Ectodermal cell (in vitro differentiated cells): ENCODE data around the gene NKPD1.
"Not testable (repeated sequence)": the region's sequence is repeated elsewhere in the genome, so short reads cannot be mapped to it uniquely, and the experiment has no call there.

Experiments
- H3K27ac ChIP-seq: 2 replicates; pipeline ENCODE4 v1.7.0; 2013; ENCODE audit warnings: mild to moderate bottlenecking, low read depth, low read length; ENCODE audit not compliant: insufficient read depth, poor library complexity, severe bottlenecking
- H3K27me3 ChIP-seq: 2 replicates; pipeline ENCODE4 v1.7.0; 2013; ENCODE audit warnings: mild to moderate bottlenecking, low read length; ENCODE audit not compliant: insufficient read depth, control insufficient read depth, poor library complexity, severe bottlenecking
- H3K36me3 ChIP-seq: one replicate; pipeline ENCODE4 v1.7.0; 2013; ENCODE audit warnings: low read length; ENCODE audit not compliant: control insufficient read depth, insufficient read depth
- H3K4me1 ChIP-seq: one replicate; pipeline ENCODE4 v1.7.0; 2013; ENCODE audit warnings: low read length; ENCODE audit not compliant: control insufficient read depth, insufficient read depth
- H3K4me3 ChIP-seq: 2 replicates; pipeline ENCODE4 v1.7.0; 2013; ENCODE audit warnings: low read depth, low read length, control low read depth; ENCODE audit not compliant: insufficient read depth
- H3K9me3 ChIP-seq: 2 replicates; pipeline ENCODE4 v1.7.0; 2013; ENCODE audit warnings: mild to moderate bottlenecking, low read length, moderate library complexity; ENCODE audit not compliant: control insufficient read depth
- WGBS, 2 experiments: methylation state at CpG; one replicate each; pipeline ENCODE4 v1.1.7; 2013; ENCODE audit warnings: missing lambda C conversion rate in 2 of 2; 5-methylcytosine and 5-hydroxymethylcytosine counted together

Gene NKPD1

GRCh38 chr19:45128146-45128545, 32.6 kb downstream of the NKPD1 start:
- H3K36me3 ChIP-seq: no peaks in the 10 kb centered on the region
- WGBS, 2 experiments: 84 to 87% methylated on average over 4 to 5 of the region's 5 CpGs
- H3K4me3 ChIP-seq: no peak overlapping the region
- H3K27me3 ChIP-seq: no peaks in the 10 kb centered on the region
- H3K4me1 ChIP-seq: peaks cover 8% of the 10 kb centered on the region
- no peaks in the 10 kb centered on the region for H3K9me3 ChIP-seq
- H3K27ac ChIP-seq: no peak overlapping the region

DNA sequence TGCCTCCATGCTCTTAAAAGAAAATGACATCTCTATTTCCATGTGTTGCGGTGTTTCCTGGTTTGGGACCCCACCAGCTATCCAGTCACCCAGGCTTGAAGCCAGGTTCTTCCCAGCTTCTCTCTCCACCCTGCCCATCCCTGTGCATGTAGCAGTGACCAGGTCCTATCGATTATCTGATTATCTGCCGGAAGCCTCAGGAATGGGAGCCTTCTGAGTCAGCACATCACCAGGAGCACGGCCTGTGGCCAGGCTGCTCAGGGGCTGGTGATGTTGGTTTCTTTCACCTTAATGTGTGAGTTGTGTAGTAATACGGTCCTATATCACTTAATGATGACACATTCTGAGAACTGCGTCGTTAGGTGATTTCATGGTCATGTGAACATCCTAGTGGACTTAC, 34.1 kb downstream of the NKPD1 start:
- H3K4me1 ChIP-seq: peaks cover 8% of the 10 kb centered on the region
- WGBS, 2 experiments: 88 to 89% methylated on average over 7 of the region's 7 CpGs
- no peaks in the 10 kb centered on the region for H3K36me3 ChIP-seq
- H3K27me3 ChIP-seq: no peaks in the 10 kb centered on the region
- H3K9me3 ChIP-seq: no peaks in the 10 kb centered on the region
- no peak overlapping the region for H3K4me3 ChIP-seq
- no peak overlapping the region for H3K27ac ChIP-seq

- 64 to 65% methylated on average over 12 of the region's 12 CpGs for WGBS, 2 experiments
- H3K27ac ChIP-seq: no peak overlapping the region
- H3K27me3 ChIP-seq: no peaks in the 10 kb centered on the region
- H3K36me3 ChIP-seq: no peaks in the 10 kb centered on the region
- no peaks in the 10 kb centered on the region for H3K9me3 ChIP-seq
- H3K4me3 ChIP-seq: no peak overlapping the region
- H3K4me1 ChIP-seq: peaks cover 7% of the 10 kb centered on the region
Measured at GRCh38 chr19:45125975-45126493, 34.7 kb downstream of the NKPD1 start.

DNA sequence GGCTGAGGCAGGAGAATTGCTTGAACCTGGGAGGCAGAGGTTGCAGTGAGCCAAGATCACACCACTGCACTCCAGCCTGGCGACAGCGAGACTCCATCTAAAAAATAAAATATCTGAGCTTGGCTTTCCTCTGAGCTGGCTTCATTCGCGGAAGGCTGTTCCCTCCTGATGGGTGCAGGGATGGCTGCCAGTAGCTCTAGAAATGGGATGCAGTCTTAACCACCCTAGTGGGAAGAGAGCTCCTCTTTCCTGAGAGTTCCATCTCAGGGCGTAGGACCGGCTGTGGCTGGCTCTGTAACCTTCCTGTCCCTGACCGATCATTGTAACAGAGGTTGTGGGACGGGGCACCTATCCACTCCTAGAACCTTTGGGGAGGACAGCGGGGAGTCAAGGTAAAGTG, 35.4 kb downstream of the NKPD1 start:
- Histone ChIP-seq H3K36me3 (no peaks in the 10 kb centered on the region), H3K27ac (no peak overlapping the region), H3K4me1 (no peaks in the 10 kb centered on the region), H3K4me3 (no peak overlapping the region), H3K9me3 (no peaks in the 10 kb centered on the region), H3K27me3 (no peaks in the 10 kb centered on the region)
- WGBS, 2 experiments: 89 to 92% methylated on average over 9 of the region's 9 CpGs

DNA sequence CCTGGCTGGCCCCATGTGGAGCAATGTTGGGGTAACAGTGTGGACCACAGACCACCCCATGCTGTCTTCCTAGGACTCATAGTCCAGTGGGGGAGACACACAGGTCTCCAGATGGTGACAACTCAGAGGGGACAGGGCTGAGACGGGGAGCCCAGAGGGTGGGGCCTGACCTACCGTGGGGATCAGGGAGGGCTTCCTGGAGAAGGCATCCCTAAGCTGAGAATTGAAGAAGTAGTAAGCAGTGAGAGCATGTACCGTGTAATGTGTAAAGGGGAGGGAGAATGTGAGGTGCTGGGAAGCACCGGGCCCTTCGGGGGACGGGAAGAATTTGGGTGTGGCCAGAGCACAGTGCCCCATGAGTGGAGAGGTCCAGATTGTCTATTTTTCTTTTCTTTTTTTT, 36.8 kb downstream of the NKPD1 start:
- no peaks in the 10 kb centered on the region for H3K9me3 ChIP-seq
- 92 to 93% methylated on average over 6 of the region's 6 CpGs for WGBS, 2 experiments
- no peak overlapping the region for H3K27ac ChIP-seq
- no peaks in the 10 kb centered on the region for H3K27me3 ChIP-seq
- no peaks in the 10 kb centered on the region for H3K36me3 ChIP-seq
- no peak overlapping the region for H3K4me3 ChIP-seq
- no peaks in the 10 kb centered on the region for H3K4me1 ChIP-seq

GRCh38 chr19:45123440-45123850, 37.3 kb downstream of the NKPD1 start:
- H3K9me3 ChIP-seq: no peaks in the 10 kb centered on the region
- no peak overlapping the region for H3K27ac ChIP-seq
- no peaks in the 10 kb centered on the region for H3K4me1 ChIP-seq
- no peaks in the 10 kb centered on the region for H3K36me3 ChIP-seq
- H3K27me3 ChIP-seq: no peaks in the 10 kb centered on the region
- H3K4me3 ChIP-seq: no peak overlapping the region
- WGBS, 2 experiments: 93 to 95% methylated on average over 9 of the region's 9 CpGs

- no peak overlapping the region for H3K4me3 ChIP-seq
- peaks cover 4% of the 10 kb centered on the region for H3K4me1 ChIP-seq
- H3K9me3 ChIP-seq: no peaks in the 10 kb centered on the region
- no peaks in the 10 kb centered on the region for H3K36me3 ChIP-seq
- 89 to 93% methylated on average over 6 of the region's 6 CpGs for WGBS, 2 experiments
- no peak overlapping the region for H3K27ac ChIP-seq
- H3K27me3 ChIP-seq: no peaks in the 10 kb centered on the region
Measured at GRCh38 chr19:45122832-45123231, 38.0 kb downstream of the NKPD1 start.

DNA sequence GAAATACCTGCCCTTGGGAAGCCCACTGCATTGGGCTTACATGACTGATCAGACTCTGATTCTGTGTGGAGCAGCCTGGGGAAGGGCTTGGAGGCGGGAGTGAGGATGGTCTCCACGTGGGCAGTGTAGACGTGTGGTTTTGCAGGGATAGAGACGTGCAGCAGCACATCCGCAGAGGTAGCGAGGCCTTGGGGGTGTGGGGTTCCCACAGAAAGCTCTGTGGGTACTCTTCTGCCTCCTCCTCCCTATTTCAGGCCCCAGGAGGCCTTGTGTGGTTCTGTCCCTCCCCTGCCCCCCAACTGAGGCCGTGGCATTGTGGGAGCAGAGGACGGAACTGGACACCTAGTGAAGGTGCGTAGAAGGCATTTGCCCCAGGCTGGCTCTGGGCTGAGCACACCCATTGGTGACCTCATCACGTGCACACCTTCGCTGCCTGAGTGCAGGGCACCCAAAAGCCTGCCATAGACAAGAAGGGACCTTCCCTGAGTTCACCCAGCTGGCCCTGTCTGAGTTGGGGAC, 38.9 kb downstream of the NKPD1 start:
- H3K9me3 ChIP-seq: no peaks in the 10 kb centered on the region
- no peaks in the 10 kb centered on the region for H3K36me3 ChIP-seq
- WGBS, 2 experiments: 91 to 92% methylated on average over 11 of the region's 11 CpGs
- peaks cover 14% of the 10 kb centered on the region for H3K4me1 ChIP-seq
- no peak overlapping the region for H3K4me3 ChIP-seq
- H3K27me3 ChIP-seq: no peaks in the 10 kb centered on the region
- H3K27ac ChIP-seq: no peak overlapping the region

DNA sequence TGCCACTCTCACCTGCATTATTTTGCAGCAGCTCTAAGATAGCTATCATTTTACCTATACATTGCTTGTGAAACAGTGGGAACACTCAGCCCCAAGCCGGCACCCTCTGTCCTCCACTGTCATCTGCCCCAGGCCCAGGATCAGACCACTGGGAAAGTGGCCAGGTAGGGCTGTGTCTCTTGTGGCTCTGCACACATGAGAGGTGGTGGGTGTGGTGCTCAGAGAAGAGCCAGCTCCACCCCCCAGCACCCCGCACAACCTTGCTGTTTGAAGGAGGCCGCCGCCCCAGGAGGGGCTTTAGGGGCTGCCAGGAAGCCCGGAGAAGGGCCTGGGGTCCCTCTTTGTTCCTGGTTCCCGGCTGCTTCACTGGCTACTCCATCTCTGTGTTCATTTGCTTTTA, 41.2 kb downstream of the NKPD1 start:
- Histone ChIP-seq H3K27ac (no peak overlapping the region), H3K4me3 (no peak overlapping the region), H3K9me3 (no peaks in the 10 kb centered on the region), H3K4me1 (peaks cover 21% of the 10 kb centered on the region), H3K36me3 (no peaks in the 10 kb centered on the region), H3K27me3 (no peaks in the 10 kb centered on the region)
- 94 to 95% methylated on average over 6 of the region's 6 CpGs for WGBS, 2 experiments

- H3K4me3 ChIP-seq, H3K9me3 ChIP-seq, H3K36me3 ChIP-seq, H3K27ac ChIP-seq, H3K27me3 ChIP-seq: not testable (repeated sequence)
- WGBS, 2 experiments: 88 to 89% methylated on average over 18 of the region's 18 CpGs
- H3K4me1 ChIP-seq: peaks cover 21% of the 10 kb centered on the region
Measured at GRCh38 chr19:45118591-45119355, 42.0 kb downstream of the NKPD1 start.
